K562 (cell line): ENCODE measurements around the gene AHCYL1. TPM values are rescaled to one million over a fixed set of nuclear protein-coding genes. Genes with fewer than 3 reads are reported as not detected.

ENCODE experiments used
- ATAC-seq: fragments of 200-7000 bp; cut with Tn5 transposase; 3 replicates; pipeline ENCODE4 v1.9.1; 2020; ENCODE audit warnings: moderate library complexity
- BruUV-seq: library from RNA; stranded (reverse); fragments of 400-500 nt; replicated peaks from 2 replicates; lab custom pipeline; 2021; lab: Mats Ljungman, UMichigan
- CTCF ChIA-PET: fragments of 300-600 bp; formaldehyde crosslinking; extraction: SDS; loops from one replicate; lab custom pipeline; 2021; ENCODE audit warnings: low intra/inter-chr PET ratio; lab: Yijun Ruan, JAX
- POLR2A ChIA-PET: fragments of 300-600, 350-650 bp; sonication (Branson Sonifier 250); formaldehyde crosslinking; extraction: SDS; loops from one replicate; lab custom pipeline; 2021; ENCODE audit warnings: antibody characterized with exemption, inconsistent platforms; lab: Yijun Ruan, JAX
- DNase-seq, 4 experiments: peaks; one replicate each; pipeline versions ENCODE4 v3.0.0 to v3.0.0-alpha.2; 2011 to 2018; ENCODE audit warnings: low spot score in 3 of 4, mixed read lengths in 3 of 4; ENCODE audit errors: extremely low read depth in 1 of 4
- FAIRE-seq: peaks from 2 replicates; lab custom pipeline; 2011; peaks lifted over from hg19 to GRCh38; lab: Jason Lieb, UNC
- H2AFZ ChIP-seq: 2 replicates; pipeline ENCODE4 v1.6.0; 2011; ENCODE audit warnings: low read depth, low read length, control low read depth, inconsistent platforms
- H3K27ac ChIP-seq: fragments of 200-600 bp; 3 replicates; pipeline ENCODE4 v1.8.0; 2011; ENCODE audit warnings: low read depth, mild to moderate bottlenecking, control low read depth, inconsistent platforms, low read length, moderate library complexity, mixed read lengths; ENCODE audit errors: extremely low read depth
- H3K27me3 ChIP-seq, 2 experiments: fragments of 300-600 bp in 1 of 2; 2 replicates in 1 of 2; 3 replicates in 1 of 2; pipeline versions ENCODE4 v1.6.0 to v1.8.0; 2011; ENCODE audit warnings: inconsistent platforms in 2 of 2, low read length in 2 of 2, mild to moderate bottlenecking in 1 of 2, mixed read lengths in 1 of 2, moderate library complexity in 1 of 2; ENCODE audit not compliant: control insufficient read depth in 2 of 2, insufficient read depth in 2 of 2
- H3K36me3 ChIP-seq: fragments of 300-600 bp; 3 replicates; pipeline ENCODE4 v1.8.0; 2011; ENCODE audit warnings: mild to moderate bottlenecking, low read length, inconsistent platforms; ENCODE audit not compliant: control insufficient read depth, insufficient read depth
- H3K4me1 ChIP-seq, 2 experiments: fragments of 200-600 bp in 1 of 2; replicated peaks in 1 of 2; 2 replicates in 1 of 2; 3 replicates in 1 of 2; pipeline versions ENCODE4 v1.5.1 to v1.8.0; 2011; ENCODE audit warnings: inconsistent platforms in 2 of 2, low read length in 2 of 2, mild to moderate bottlenecking in 1 of 2, mixed read lengths in 1 of 2, moderate library complexity in 1 of 2; ENCODE audit not compliant: control insufficient read depth in 2 of 2, insufficient read depth in 2 of 2
- H3K4me2 ChIP-seq: 2 replicates; pipeline ENCODE4 v1.6.1; 2011; ENCODE audit warnings: low read length, control low read depth, inconsistent platforms, mixed read lengths; ENCODE audit not compliant: insufficient read depth
- H3K4me3 ChIP-seq: fragments of 200-600 bp; sonication (generic), shearing (Covaris generic); 2 replicates; pipeline ENCODE4 v1.5.1; 2016; ENCODE audit warnings: control low read depth, inconsistent platforms
- H3K79me2 ChIP-seq: fragments of 200-600 bp; 3 replicates; pipeline ENCODE4 v1.8.0; 2011; ENCODE audit warnings: low read length, inconsistent platforms; ENCODE audit not compliant: control insufficient read depth, insufficient read depth
- H3K9ac ChIP-seq, 2 experiments: 2 replicates each; pipeline versions ENCODE4 v1.6.0 to v1.6.1; 2011; ENCODE audit warnings: low read depth in 2 of 2, low read length in 2 of 2, control low read depth in 1 of 2, inconsistent platforms in 1 of 2, mild to moderate bottlenecking in 1 of 2, mixed read lengths in 1 of 2; ENCODE audit not compliant: insufficient read depth in 1 of 2
- H3K9me1 ChIP-seq: one replicate; pipeline ENCODE4 v1.6.0; 2011; ENCODE audit warnings: inconsistent platforms, mild to moderate bottlenecking, low read length, moderate library complexity; ENCODE audit not compliant: control insufficient read depth, insufficient read depth
- H3K9me3 ChIP-seq: replicated peaks from 2 replicates; pipeline ENCODE4 v1.5.1; 2011; ENCODE audit warnings: low read depth, low read length, inconsistent platforms; ENCODE audit not compliant: control insufficient read depth, insufficient read depth
- H4K20me1 ChIP-seq: replicated peaks from 2 replicates; pipeline ENCODE4 v1.6.1; 2011; ENCODE audit warnings: low read length, inconsistent platforms, mixed read lengths; ENCODE audit not compliant: control insufficient read depth, insufficient read depth
- POLR2G ChIP-seq: fragments of 200-400 bp; formaldehyde crosslinking; IDR thresholded peaks from 2 replicates; pipeline ENCODE4 v1.6.1; 2017; ENCODE audit warnings: low read depth, mild to moderate bottlenecking, antibody characterized with exemption, low read length, moderate library complexity
- WGBS: fragments of 100-300 bp; shearing (Covaris generic); methylation state at CpG from one replicate; pipeline ENCODE4 v1.1.6; 2016; ENCODE audit warnings: low coverage, mixed read lengths; ENCODE audit not compliant: insufficient coverage; ENCODE audit errors: missing lambda C conversion rate; 5-methylcytosine and 5-hydroxymethylcytosine counted together
- in situ Hi-C: fragments of 300-500 bp; cut with MboI; formaldehyde crosslinking; loops from 4 replicates; pipeline ENCODE4 v1.15.0; 2018; ENCODE audit warnings: inconsistent platforms, mixed read lengths
- intact Hi-C: fragments of 100-400 bp; cut with micrococcal nuclease; formaldehyde crosslinking; loops from 2 replicates; pipeline ENCODE4 v1.14.2; 2022
- polyA plus RNA-seq, 8 experiments: library from polyadenylated mRNA; depleted of rRNA in 4 of 8; stranded (reverse) in 5 of 8; unstranded in 3 of 8; fragments of >200 nt; fragmentation: Nextera tagmentation in 2 of 8; fragmentation: Illumina TruSeq in 1 of 8; extraction: Ambion mirVana in 2 of 8; extraction: Trizol in 1 of 8; gene quantifications; 2 replicates each; pipeline versions ENCODE4 v1.2.1 to v1.2.3, GENCODE V29; 2011 to 2014; ENCODE audit warnings: inconsistent platforms in 1 of 8, missing spikeins in 1 of 8
- total RNA-seq, 7 experiments: library from RNA; depleted of rRNA in 6 of 7; stranded (reverse); fragments of >200 nt in 6 of 7; fragmentation: Illumina TruSeq in 2 of 7; extraction: Trizol in 2 of 7; gene quantifications; 2 replicates each; pipeline versions ENCODE4 v1.2.1 to v1.2.3, GENCODE V29; 2011 to 2021; ENCODE audit warnings: low replicate concordance in 1 of 7
- TF ChIP-seq, protein P1 (sequence below): fragments of 250-450 bp; sonication (Bioruptor Pico); IDR thresholded peaks from 2 replicates; pipeline ENCODE4 v1.5.0; 2021; ENCODE audit warnings: mild to moderate bottlenecking, moderate library complexity

The AHCYL1 gene
- total and polyA plus RNA-seq, 9 of the 15 experiments (the other 6 are each of a cell fraction or from before 2014, with no cell fraction given) = 27.3 to 118 (median 44.5) TPM

DNA sequence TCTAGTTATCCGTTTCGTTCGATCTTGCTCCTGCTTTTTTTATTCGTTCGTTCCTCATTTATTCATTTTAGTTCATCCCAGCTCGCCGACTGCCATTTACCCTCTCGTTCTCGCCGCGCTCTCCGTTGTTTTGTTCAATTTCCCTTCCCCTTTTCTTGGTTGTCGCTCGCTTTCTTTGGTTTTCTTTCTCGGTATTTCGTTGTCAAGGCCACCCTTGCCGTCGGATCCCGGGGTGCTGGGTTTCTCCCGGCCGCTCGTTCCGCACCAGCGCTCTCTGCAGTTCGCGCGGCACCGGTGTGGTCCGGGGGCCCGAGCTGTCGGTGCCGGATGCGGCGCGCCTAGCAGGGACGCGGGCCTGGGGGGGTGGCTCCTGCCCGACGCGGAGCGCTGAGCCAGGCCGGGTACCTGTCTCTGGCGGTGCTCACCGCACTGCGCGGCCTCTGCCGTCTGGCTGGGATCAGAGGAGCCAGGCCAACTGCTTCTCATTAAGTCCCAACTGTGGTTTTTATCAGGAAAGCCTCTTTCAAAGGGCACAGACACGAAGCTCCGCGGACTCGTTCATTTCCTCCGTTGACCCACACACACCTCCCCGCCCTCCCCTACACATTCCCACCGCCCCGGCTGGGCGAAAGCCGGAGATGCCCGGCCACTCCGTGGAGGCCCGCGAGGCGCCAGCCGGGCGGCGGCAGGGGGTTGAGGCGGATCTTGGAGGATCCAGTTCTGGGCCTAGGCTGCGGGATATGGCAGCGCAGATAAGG, 84.3 kb downstream of the AHCYL1 start:
- Histone ChIP-seq H3K9ac (no peak overlapping the region), H3K9me1 (no peaks in the 10 kb centered on the region), H3K27me3 (peaks cover 8 to 29% of the 10 kb centered on the region in 2 experiments; a peak in 4 of 5 replicates), H4K20me1 (peaks cover 8% of the 10 kb centered on the region; the same call in 1 of the 2 replicates), H3K4me2 (no peak overlapping the region), H3K4me3 (no peak overlapping the region), H2AFZ (no peak overlapping the region), H3K79me2 (no peaks in the 10 kb centered on the region), H3K36me3 (no peaks in the 10 kb centered on the region), H3K9me3 (no peaks in the 10 kb centered on the region), H3K27ac (no peak overlapping the region), H3K4me1 (peaks cover 0 to 8% of the 10 kb centered on the region in 2 experiments; a peak in 1 of 5 replicates)
- TF ChIP-seq, protein P1, sequence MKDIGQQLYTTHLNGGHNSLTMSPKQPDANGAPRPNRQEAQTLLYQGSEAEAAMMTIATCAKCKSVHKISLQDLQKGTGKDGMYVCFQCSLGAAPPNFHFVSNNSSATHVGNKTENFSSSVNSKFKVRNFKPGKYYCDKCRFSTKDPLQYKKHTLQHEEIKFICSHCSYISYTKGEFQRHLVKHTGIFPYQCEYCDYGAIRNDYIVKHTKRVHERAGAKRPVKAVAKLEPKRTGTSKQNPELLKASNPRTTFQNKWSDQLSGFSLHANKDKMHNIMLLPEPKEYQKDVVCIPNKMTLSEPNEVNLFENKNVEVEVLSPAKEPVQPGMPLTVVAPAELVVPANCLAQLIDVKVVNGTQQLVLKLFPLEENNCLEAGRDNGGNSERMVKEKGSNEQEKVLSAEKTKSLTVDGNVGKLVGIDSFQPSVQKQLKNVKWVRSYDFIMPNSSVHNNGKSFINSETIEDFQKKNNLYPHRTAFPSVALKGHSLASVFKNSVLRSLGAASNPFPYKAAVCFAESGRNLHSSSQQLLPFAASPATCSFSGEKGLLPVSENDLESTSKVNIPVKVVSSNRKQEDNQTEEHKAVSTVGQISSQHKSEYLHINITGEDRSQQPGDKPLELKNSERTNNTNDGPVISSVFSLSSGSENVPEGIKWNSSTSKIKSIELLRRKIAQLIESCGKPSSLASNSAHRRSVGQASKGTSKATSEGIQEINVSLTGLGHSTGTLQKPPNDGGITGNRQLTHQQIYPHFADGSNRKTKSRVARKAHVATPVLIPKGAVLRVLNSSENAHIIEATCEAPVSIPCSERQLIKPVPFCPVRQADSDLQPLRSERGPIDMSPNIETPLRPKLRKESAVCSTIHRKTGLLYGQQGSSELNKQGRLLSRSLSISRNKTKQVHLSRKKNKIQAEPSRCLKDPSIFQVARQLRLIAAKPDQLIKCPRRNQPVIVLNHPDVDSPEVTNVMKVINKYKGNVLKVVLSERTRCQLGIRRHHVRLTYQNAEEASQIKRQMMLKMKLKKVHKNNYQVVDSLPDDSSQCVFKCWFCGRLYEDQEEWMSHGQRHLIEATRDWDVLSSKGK (CRISPR knock-in tag) = no peak
- 0 out of 2 replicates have a peak, but pooled peaks have one; percentile 8 for TF ChIP-seq POLR2G
- in situ Hi-C loops (no loop called here), intact Hi-C loops (no loop called here)
- ChIA-PET CTCF (no interaction called here), POLR2A (interaction anchor here (0.6 kb wide), 1 partner anchor 671 kb away, joined by 3 read pairs; no protein-coding TSS in a partner anchor)
- 61% methylated on average over 43 of the region's 68 CpGs for WGBS
- no peak for ATAC-seq
- no TSS peak for BruUV-seq
- DNase-seq = no peak
- FAIRE-seq = no peak
